Kidney tubule cell (primary cell): Measurements from ENCODE around the gene TGFBR3.
A peak's percentile ranks its signal among the peaks of the same experiment; 100 is the strongest.
"Not testable (repeated sequence)": the region's sequence is repeated elsewhere in the genome, so short reads cannot be mapped to it uniquely, and the experiment has no call there.

ENCODE experiments used
- DNase-seq: peaks from one replicate; pipeline ENCODE4 v3.0.0-alpha.2; 2018; ENCODE audit warnings: low spot score

TGFBR3 gene

GRCh38 chr1:91847851-91848250 is 38.1 kb downstream of the TGFBR3 start:
- no peak for DNase-seq

- no peak for DNase-seq
Measured at GRCh38 chr1:91846639-91847013, 39.3 kb downstream of the TGFBR3 start.

GRCh38 chr1:91846007-91846638 is 39.8 kb downstream of the TGFBR3 start:
- DNase-seq: no peak

GRCh38 chr1:91844862-91845528 is 41.0 kb downstream of the TGFBR3 start:
- peak; percentile 69 for DNase-seq

GRCh38 chr1:91843843-91844242 is 42.1 kb downstream of the TGFBR3 start:
- no peak for DNase-seq

GRCh38 chr1:91842563-91842962 is 43.4 kb downstream of the TGFBR3 start:
- DNase-seq: no peak

GRCh38 chr1:91842056-91842455 is 43.9 kb downstream of the TGFBR3 start:
- DNase-seq: no peak

- DNase-seq: not testable (repeated sequence)
Measured at GRCh38 chr1:91840276-91840675, 45.7 kb downstream of the TGFBR3 start.

- DNase-seq: peak; percentile 33
Measured at GRCh38 chr1:91836331-91837040, 49.5 kb downstream of the TGFBR3 start.

- peak; percentile 59 for DNase-seq
Measured at GRCh38 chr1:91835087-91835521, 50.8 kb downstream of the TGFBR3 start.

GRCh38 chr1:91834549-91834948 is 51.4 kb downstream of the TGFBR3 start:
- DNase-seq: not testable (repeated sequence)

GRCh38 chr1:91833946-91834345 is 52.0 kb downstream of the TGFBR3 start:
- no peak for DNase-seq

- no peak for DNase-seq
Measured at GRCh38 chr1:91831132-91831930, 54.6 kb downstream of the TGFBR3 start.

GRCh38 chr1:91830242-91831131 is 55.5 kb downstream of the TGFBR3 start:
- peak; percentile 86 for DNase-seq

- no peak for DNase-seq
Measured at GRCh38 chr1:91829293-91830153, 56.4 kb downstream of the TGFBR3 start.

- peak; percentile 25 for DNase-seq
Measured at GRCh38 chr1:91828583-91829281, 57.2 kb downstream of the TGFBR3 start.

GRCh38 chr1:91827459-91828321 is 58.3 kb downstream of the TGFBR3 start:
- DNase-seq: peak; percentile 92

- DNase-seq: peak; percentile 93
Measured at GRCh38 chr1:91827087-91827458, 58.9 kb downstream of the TGFBR3 start.

GRCh38 chr1:91826649-91827048 is 59.3 kb downstream of the TGFBR3 start:
- no peak for DNase-seq
